HEK293 (cell line): ENCODE data around the gene ECPAS.

Source experiments
- BCL11B ChIP-seq: fragments of 450-650 bp; formaldehyde crosslinking; IDR thresholded peaks from 2 replicates; pipeline ENCODE4 v1.5.1; 2016; ENCODE audit warnings: low read depth, missing biosample characterization, missing genetic modification characterization
- EGR2 ChIP-seq: fragments of 450-650 bp; formaldehyde crosslinking; IDR thresholded peaks from 2 replicates; pipeline ENCODE4 v1.5.1; 2016; ENCODE audit warnings: low read depth, missing biosample characterization, missing genetic modification characterization
- GLIS2 ChIP-seq: fragments of 450-650 bp; formaldehyde crosslinking; IDR thresholded peaks from 2 replicates; pipeline ENCODE4 v1.5.1; 2016; ENCODE audit warnings: missing biosample characterization, missing genetic modification characterization
- HOXD13 ChIP-seq: sonication (generic); formaldehyde crosslinking; IDR thresholded peaks from 2 replicates; pipeline ENCODE4 v1.8.0; 2022; ENCODE audit warnings: missing genetic modification reagents, borderline replicate concordance
- KLF1 ChIP-seq: fragments of 450-650 bp; formaldehyde crosslinking; IDR thresholded peaks from 2 replicates; pipeline ENCODE4 v1.5.1; 2016; ENCODE audit warnings: missing biosample characterization, missing genetic modification characterization
- REPIN1 ChIP-seq: fragments of 450-650 bp; formaldehyde crosslinking; IDR thresholded peaks from 2 replicates; pipeline ENCODE4 v1.5.1; 2017; ENCODE audit warnings: missing biosample characterization, missing genetic modification characterization, low read depth
- SALL2 ChIP-seq: fragments of 450-650 bp; formaldehyde crosslinking; IDR thresholded peaks from 2 replicates; pipeline ENCODE4 v1.5.0; 2017; ENCODE audit warnings: missing biosample characterization, mild to moderate bottlenecking, missing genetic modification characterization, borderline replicate concordance
- SCRT2 ChIP-seq: fragments of 450-650 bp; formaldehyde crosslinking; IDR thresholded peaks from 2 replicates; pipeline ENCODE4 v1.5.1; 2016; ENCODE audit warnings: missing biosample characterization, missing genetic modification characterization
- TRIM28 ChIP-seq: IDR thresholded peaks from 2 replicates; pipeline ENCODE4 v1.6.1; 2011; ENCODE audit warnings: low read length, control low read depth, borderline replicate concordance
- ZBTB20 ChIP-seq: fragments of 450-650 bp; formaldehyde crosslinking; IDR thresholded peaks from 2 replicates; pipeline ENCODE4 v1.5.1; 2016; ENCODE audit warnings: missing biosample characterization, missing genetic modification characterization
- ZBTB21 ChIP-seq: fragments of 450-650 bp; formaldehyde crosslinking; IDR thresholded peaks from 2 replicates; pipeline ENCODE4 v1.5.1; 2017; ENCODE audit warnings: missing biosample characterization, missing genetic modification characterization
- ZFP41 ChIP-seq: fragments of 450-650 bp; formaldehyde crosslinking; IDR thresholded peaks from 2 replicates; pipeline ENCODE4 v1.5.1; 2016; ENCODE audit warnings: missing biosample characterization, missing genetic modification characterization, borderline replicate concordance
- ZNF2 ChIP-seq: fragments of 450-650 bp; formaldehyde crosslinking; IDR thresholded peaks from 2 replicates; pipeline ENCODE4 v1.5.1; 2016; ENCODE audit warnings: missing biosample characterization, missing genetic modification characterization
- ZNF221 ChIP-seq: fragments of 450-650 bp; formaldehyde crosslinking; IDR thresholded peaks from 2 replicates; pipeline ENCODE4 v1.5.1; 2017; ENCODE audit warnings: missing biosample characterization, missing genetic modification characterization, borderline replicate concordance
- ZNF248 ChIP-seq: fragments of 450-650 bp; formaldehyde crosslinking; IDR thresholded peaks from 2 replicates; pipeline ENCODE4 v1.5.1; 2017; ENCODE audit warnings: missing biosample characterization, missing genetic modification characterization
- ZNF335 ChIP-seq: fragments of 450-650 bp; formaldehyde crosslinking; conservative IDR thresholded peaks from 2 replicates; pipeline ENCODE4 v1.5.1; 2016; ENCODE audit warnings: missing biosample characterization, missing genetic modification characterization
- ZNF341 ChIP-seq: fragments of 450-650 bp; formaldehyde crosslinking; IDR thresholded peaks from 2 replicates; pipeline ENCODE4; 2016; ENCODE audit warnings: low read depth, missing biosample characterization, missing genetic modification characterization
- ZNF350 ChIP-seq: fragments of 450-650 bp; formaldehyde crosslinking; IDR thresholded peaks from 2 replicates; pipeline ENCODE4 v1.5.0; 2017; ENCODE audit warnings: missing biosample characterization, mild to moderate bottlenecking, missing genetic modification characterization
- ZNF501 ChIP-seq: fragments of 450-650 bp; formaldehyde crosslinking; IDR thresholded peaks from 2 replicates; pipeline ENCODE4 v1.5.1; 2016; ENCODE audit warnings: missing biosample characterization, missing genetic modification characterization
- ZNF629 ChIP-seq: fragments of 450-650 bp; formaldehyde crosslinking; IDR thresholded peaks from 2 replicates; pipeline ENCODE4 v1.5.1; 2017; ENCODE audit warnings: missing biosample characterization, missing genetic modification characterization
- ZNF768 ChIP-seq: fragments of 450-650 bp; formaldehyde crosslinking; IDR thresholded peaks from 2 replicates; pipeline ENCODE4 v1.5.1; 2018; ENCODE audit warnings: missing biosample characterization, mild to moderate bottlenecking, missing genetic modification characterization
- ZNF792 ChIP-seq: fragments of 450-650 bp; formaldehyde crosslinking; IDR thresholded peaks from 2 replicates; pipeline ENCODE4 v1.5.1; 2016; ENCODE audit warnings: missing biosample characterization, missing genetic modification characterization
- TF ChIP-seq, protein P1 (sequence below): fragments of 450-650 bp; formaldehyde crosslinking; IDR thresholded peaks from 2 replicates; pipeline ENCODE4 v1.5.1; 2016; ENCODE audit warnings: missing biosample characterization, missing genetic modification characterization
- TF ChIP-seq, protein P2 (sequence below): fragments of 450-650 bp; formaldehyde crosslinking; optimal IDR thresholded peaks from 2 replicates; pipeline ENCODE3; 2016; ENCODE audit warnings: missing biosample characterization, mild to moderate bottlenecking, missing genetic modification characterization
- TF ChIP-seq, protein P3 (sequence below): fragments of 450-650 bp; formaldehyde crosslinking; IDR thresholded peaks from 2 replicates; pipeline ENCODE4 v1.5.1; 2016; ENCODE audit warnings: missing biosample characterization, missing genetic modification characterization
- TF ChIP-seq, protein P4 (sequence below): fragments of 450-650 bp; formaldehyde crosslinking; IDR thresholded peaks from 2 replicates; pipeline ENCODE4 v1.5.1; 2017; ENCODE audit warnings: missing biosample characterization, missing genetic modification characterization

ECPAS gene

DNA sequence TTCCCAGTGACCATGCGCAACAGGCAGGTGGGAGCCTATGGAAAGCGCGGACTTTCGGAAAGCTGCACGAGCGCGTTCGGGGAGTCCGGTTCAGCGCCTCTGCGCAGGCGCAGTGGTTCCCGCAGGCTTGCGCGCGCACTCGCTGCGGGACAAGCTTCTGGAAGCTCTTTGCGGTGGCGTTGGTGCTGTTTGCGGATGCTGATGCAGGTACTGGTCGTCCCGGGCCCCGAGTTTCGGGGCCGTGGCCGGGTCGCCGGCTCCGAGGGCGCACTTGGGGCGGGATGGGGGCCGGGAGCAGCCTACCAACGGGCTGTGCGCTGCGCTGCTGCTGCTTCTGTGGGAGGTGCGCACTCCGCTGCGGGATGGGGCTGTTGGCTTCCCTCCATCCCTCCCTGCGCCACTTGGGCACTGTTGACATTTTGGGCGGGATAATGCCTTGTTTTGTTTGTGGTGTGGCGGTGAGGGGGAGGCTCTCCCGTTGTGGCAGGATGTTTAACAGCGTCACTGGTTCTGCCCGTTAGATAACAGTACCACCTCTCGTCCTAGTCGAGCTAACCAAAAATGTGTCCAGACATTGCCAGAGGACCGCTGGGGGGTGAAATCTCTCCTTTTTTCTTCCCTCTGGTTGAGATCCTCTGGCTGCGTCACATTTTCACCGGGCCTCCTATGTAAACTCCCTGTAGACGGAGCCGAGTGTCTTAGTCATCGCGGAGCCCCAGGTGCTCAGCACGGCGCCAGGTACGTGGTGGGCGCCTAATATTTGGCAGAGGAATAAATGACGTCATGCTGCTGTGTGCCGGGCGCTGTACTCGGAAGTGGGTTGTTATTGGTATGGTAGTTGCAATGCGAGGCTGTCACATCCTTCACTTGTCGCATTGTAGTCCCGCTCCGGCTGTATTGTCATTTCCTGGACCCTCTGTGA lies 41.1 kb upstream of the ECPAS start, which contains the start of gene ZNF483 (continued):
- TF ChIP-seq ZBTB20 (tag by site-specific recombination) (peak; percentile 38; the same call in 1 of the 2 replicates), ZNF2 (tag by site-specific recombination) (0 out of 2 replicates have a peak, but pooled peaks have one; percentile 19), REPIN1 (tag by site-specific recombination) (no peak), HOXD13 (no peak), ZNF629 (peak; percentile 76), EGR2 (tag by site-specific recombination) (0 out of 2 replicates have a peak, but pooled peaks have one; percentile 8), ZNF341 (tag by site-specific recombination) (peak; percentile 96), ZNF350 (tag by site-specific recombination) (no peak), SALL2 (tag by site-specific recombination) (no peak), KLF1 (tag by site-specific recombination) (peak; percentile 69), SCRT2 (tag by site-specific recombination) (peak; percentile 98), TRIM28 (no peak), ZNF768 (tag by site-specific recombination) (no peak), ZNF221 (tag by site-specific recombination) (no peak), ZNF501 (peak; percentile 57; the same call in 1 of the 2 replicates), ZFP41 (no peak), ZNF792 (peak; percentile 96), ZNF335 (tag by site-specific recombination) (peak; percentile 83), GLIS2 (tag by site-specific recombination) (no peak), BCL11B (no peak), ZBTB21 (tag by site-specific recombination) (peak; percentile 78), ZNF248 (tag by site-specific recombination) (no peak)
- TF ChIP-seq, protein P1, sequence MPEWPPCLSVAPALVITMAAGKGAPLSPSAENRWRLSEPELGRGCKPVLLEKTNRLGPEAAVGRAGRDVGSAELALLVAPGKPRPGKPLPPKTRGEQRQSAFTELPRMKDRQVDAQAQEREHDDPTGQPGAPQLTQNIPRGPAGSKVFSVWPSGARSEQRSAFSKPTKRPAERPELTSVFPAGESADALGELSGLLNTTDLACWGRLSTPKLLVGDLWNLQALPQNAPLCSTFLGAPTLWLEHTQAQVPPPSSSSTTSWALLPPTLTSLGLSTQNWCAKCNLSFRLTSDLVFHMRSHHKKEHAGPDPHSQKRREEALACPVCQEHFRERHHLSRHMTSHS (tag by site-specific recombination): no peak
- TF ChIP-seq, protein P2, sequence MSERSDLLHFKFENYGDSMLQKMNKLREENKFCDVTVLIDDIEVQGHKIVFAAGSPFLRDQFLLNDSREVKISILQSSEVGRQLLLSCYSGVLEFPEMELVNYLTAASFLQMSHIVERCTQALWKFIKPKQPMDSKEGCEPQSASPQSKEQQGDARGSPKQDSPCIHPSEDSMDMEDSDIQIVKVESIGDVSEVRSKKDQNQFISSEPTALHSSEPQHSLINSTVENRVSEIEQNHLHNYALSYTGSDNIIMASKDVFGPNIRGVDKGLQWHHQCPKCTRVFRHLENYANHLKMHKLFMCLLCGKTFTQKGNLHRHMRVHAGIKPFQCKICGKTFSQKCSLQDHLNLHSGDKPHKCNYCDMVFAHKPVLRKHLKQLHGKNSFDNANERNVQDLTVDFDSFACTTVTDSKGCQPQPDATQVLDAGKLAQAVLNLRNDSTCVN: peak; percentile 78
- TF ChIP-seq, protein P3, sequence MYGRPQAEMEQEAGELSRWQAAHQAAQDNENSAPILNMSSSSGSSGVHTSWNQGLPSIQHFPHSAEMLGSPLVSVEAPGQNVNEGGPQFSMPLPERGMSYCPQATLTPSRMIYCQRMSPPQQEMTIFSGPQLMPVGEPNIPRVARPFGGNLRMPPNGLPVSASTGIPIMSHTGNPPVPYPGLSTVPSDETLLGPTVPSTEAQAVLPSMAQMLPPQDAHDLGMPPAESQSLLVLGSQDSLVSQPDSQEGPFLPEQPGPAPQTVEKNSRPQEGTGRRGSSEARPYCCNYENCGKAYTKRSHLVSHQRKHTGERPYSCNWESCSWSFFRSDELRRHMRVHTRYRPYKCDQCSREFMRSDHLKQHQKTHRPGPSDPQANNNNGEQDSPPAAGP (tag by site-specific recombination): peak; percentile 94
- TF ChIP-seq, protein P4, sequence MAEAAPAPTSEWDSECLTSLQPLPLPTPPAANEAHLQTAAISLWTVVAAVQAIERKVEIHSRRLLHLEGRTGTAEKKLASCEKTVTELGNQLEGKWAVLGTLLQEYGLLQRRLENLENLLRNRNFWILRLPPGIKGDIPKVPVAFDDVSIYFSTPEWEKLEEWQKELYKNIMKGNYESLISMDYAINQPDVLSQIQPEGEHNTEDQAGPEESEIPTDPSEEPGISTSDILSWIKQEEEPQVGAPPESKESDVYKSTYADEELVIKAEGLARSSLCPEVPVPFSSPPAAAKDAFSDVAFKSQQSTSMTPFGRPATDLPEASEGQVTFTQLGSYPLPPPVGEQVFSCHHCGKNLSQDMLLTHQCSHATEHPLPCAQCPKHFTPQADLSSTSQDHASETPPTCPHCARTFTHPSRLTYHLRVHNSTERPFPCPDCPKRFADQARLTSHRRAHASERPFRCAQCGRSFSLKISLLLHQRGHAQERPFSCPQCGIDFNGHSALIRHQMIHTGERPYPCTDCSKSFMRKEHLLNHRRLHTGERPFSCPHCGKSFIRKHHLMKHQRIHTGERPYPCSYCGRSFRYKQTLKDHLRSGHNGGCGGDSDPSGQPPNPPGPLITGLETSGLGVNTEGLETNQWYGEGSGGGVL: peak; percentile 79
